Measurements from ENCODE around the gene TLL2. TPM values are rescaled to one million over a fixed set of nuclear protein-coding genes. Genes with fewer than 3 reads are reported as not detected.

Gene TLL2
- total and polyA plus RNA-seq, 8 donors: 0.09 to 0.69 (median 0.29) TPM

DNA sequence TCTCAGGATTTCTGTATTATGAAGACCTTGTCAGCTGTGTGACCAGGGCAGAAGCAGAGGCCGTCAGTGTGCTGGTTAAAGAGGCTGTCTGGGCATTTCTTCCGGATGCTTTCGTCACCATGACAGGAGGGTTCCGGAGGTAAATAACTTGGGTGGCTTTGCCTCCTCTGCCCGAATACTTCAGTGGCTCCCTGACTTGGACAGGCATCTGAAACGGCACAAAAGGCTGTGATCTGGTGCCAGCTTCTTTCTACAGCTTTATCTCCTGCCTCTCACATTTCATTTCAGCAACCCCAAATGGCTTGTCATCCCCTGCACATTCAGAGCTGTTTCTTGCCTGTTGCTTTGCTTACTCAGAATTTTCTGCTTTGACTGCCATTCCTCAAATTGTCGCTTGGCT lies 186.3 kb downstream of the TLL2 start:
- no peaks in the 10 kb centered on the region for H3K9me3 ChIP-seq
- H3K4me1 ChIP-seq: no peaks in the 10 kb centered on the region
- DNase-seq (no peak), ATAC-seq (no peak)
- TF ChIP-seq, protein P1, sequence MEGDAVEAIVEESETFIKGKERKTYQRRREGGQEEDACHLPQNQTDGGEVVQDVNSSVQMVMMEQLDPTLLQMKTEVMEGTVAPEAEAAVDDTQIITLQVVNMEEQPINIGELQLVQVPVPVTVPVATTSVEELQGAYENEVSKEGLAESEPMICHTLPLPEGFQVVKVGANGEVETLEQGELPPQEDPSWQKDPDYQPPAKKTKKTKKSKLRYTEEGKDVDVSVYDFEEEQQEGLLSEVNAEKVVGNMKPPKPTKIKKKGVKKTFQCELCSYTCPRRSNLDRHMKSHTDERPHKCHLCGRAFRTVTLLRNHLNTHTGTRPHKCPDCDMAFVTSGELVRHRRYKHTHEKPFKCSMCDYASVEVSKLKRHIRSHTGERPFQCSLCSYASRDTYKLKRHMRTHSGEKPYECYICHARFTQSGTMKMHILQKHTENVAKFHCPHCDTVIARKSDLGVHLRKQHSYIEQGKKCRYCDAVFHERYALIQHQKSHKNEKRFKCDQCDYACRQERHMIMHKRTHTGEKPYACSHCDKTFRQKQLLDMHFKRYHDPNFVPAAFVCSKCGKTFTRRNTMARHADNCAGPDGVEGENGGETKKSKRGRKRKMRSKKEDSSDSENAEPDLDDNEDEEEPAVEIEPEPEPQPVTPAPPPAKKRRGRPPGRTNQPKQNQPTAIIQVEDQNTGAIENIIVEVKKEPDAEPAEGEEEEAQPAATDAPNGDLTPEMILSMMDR (IDR thresholded peaks at IDR 0.05): no peak
- H3K27me3 ChIP-seq: no peaks in the 10 kb centered on the region
- intact Hi-C loops (cut with DNase I): no loop called here
- no peak overlapping the region for H3K4me3 ChIP-seq
- H3K36me3 ChIP-seq: no peaks in the 10 kb centered on the region
- H3K27ac ChIP-seq: no peak overlapping the region

DNA sequence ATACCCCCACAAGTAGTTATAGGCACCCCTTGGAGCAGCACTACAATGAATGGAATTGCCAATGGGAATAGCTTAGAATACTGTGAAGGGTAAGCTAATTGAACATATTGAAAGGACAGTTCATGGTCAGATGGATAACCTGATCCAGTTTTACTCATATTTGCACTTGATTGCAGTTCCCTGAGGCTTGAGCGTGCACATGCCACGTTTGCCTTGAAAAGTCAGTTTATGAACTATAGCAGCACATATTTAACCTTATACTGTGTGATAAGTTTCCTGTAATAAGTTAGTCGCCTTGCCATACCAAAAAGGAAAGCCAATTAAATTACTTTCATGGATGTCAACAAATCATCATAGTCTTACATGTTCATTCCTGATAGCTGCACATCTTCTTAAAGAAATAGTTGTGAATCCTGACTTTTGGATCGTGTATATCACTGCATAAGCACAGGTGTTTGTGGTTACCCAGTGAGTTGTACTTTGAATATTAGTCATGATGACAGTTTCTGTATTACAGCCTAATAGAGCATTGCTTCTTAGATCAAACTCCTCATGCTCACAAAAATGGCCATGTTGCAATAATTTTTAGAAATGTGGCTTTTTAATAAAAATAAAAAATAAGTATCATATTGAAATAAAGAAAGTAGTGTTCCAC lies 187.9 kb downstream of the TLL2 start:
- Histone ChIP-seq H3K27ac (no peak overlapping the region), H3K4me3 (no peak overlapping the region), H3K27me3 (no peaks in the 10 kb centered on the region), H3K9me3 (no peaks in the 10 kb centered on the region), H3K4me1 (no peaks in the 10 kb centered on the region), H3K36me3 (no peaks in the 10 kb centered on the region)
- intact Hi-C loops (cut with DNase I): no loop called here
- ATAC-seq (no peak), DNase-seq (no peak)
- TF ChIP-seq, protein P1 (IDR thresholded peaks at IDR 0.05): no peak

DNA sequence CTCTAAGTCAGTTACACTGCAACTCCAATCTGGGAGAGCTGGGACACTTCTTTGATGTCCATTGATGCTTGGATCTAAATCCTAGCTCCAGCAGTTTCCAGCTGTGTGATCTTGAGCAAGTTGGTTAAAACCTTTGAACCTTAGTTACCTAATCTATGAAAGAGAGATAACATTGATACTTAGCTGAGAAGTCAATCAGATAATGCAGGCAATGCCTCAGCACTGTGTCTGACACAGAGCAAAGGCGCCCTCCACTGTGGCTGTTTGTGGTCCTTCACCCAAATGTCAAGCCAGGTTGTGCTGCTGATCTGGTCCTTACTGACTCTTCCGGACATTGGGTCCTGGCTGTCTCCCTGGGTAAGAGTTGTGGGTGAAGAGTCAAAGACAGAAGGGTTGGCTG lies 189.3 kb downstream of the TLL2 start:
- intact Hi-C loops (cut with DNase I): no loop called here
- H3K4me3 ChIP-seq: no peak overlapping the region
- ATAC-seq: no peak
- H3K27me3 ChIP-seq: no peaks in the 10 kb centered on the region
- no peaks in the 10 kb centered on the region for H3K9me3 ChIP-seq
- H3K27ac ChIP-seq: no peak overlapping the region
- no peak for DNase-seq
- TF ChIP-seq, protein P1 (IDR thresholded peaks at IDR 0.05): no peak
- H3K36me3 ChIP-seq: no peaks in the 10 kb centered on the region
- H3K4me1 ChIP-seq: no peaks in the 10 kb centered on the region

DNA sequence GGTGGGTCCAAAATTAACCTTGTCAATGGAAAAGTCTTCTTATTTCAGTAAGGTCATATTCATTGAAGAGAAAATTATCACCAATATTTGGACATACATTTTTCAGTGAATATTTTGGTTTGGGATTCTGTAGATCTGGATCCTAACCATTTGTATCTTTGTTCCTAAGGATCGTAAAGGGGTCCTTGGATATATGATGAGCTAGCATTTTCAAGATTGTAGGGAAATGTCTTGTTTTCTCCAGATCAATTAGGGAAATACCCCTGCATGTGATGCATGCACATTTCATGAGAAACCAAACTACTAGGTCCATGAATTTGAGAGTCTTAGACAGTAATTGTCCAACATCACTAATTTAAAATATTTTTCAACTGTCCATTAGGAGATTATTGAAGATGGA lies 191.5 kb downstream of the TLL2 start:
- Histone ChIP-seq H3K27me3 (no peaks in the 10 kb centered on the region), H3K36me3 (no peaks in the 10 kb centered on the region), H3K27ac (no peak overlapping the region), H3K9me3 (no peaks in the 10 kb centered on the region), H3K4me1 (no peaks in the 10 kb centered on the region), H3K4me3 (no peak overlapping the region)
- no peak for ATAC-seq
- DNase-seq: no peak
- intact Hi-C loops (cut with DNase I): no loop called here
- TF ChIP-seq, protein P1 (IDR thresholded peaks at IDR 0.05): no peak

DNA sequence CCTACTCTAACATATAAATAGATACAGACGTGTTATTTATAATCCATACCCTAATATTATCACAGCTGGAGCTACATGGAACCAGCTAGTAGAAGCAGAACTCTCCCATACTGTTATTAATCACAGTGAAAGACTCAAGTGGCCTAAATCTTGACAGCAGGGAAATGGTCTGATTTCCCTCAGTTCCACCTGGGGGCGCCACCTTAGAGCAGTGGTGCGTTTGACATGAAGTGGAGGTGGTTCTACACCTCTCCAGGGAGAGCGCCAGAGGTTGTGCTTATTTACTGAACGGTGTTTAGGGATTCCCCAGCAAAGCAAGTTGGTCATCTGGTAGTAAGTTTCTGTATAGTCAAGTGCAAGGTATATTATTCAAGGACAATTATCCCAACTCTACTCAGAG lies 191.9 kb downstream of the TLL2 start:
- TF ChIP-seq, protein P1 (IDR thresholded peaks at IDR 0.05): no peak
- ATAC-seq: no peak
- no peak overlapping the region for H3K27ac ChIP-seq
- H3K36me3 ChIP-seq: no peaks in the 10 kb centered on the region
- DNase-seq: no peak
- H3K9me3 ChIP-seq: no peaks in the 10 kb centered on the region
- H3K27me3 ChIP-seq: no peaks in the 10 kb centered on the region
- H3K4me1 ChIP-seq: no peaks in the 10 kb centered on the region
- H3K4me3 ChIP-seq: no peak overlapping the region
- intact Hi-C loops (cut with DNase I): no loop called here

All from left lung (tissue), 10 donors.